ENCODE results near the gene EFCAB6.

The EFCAB6 gene

DNA sequence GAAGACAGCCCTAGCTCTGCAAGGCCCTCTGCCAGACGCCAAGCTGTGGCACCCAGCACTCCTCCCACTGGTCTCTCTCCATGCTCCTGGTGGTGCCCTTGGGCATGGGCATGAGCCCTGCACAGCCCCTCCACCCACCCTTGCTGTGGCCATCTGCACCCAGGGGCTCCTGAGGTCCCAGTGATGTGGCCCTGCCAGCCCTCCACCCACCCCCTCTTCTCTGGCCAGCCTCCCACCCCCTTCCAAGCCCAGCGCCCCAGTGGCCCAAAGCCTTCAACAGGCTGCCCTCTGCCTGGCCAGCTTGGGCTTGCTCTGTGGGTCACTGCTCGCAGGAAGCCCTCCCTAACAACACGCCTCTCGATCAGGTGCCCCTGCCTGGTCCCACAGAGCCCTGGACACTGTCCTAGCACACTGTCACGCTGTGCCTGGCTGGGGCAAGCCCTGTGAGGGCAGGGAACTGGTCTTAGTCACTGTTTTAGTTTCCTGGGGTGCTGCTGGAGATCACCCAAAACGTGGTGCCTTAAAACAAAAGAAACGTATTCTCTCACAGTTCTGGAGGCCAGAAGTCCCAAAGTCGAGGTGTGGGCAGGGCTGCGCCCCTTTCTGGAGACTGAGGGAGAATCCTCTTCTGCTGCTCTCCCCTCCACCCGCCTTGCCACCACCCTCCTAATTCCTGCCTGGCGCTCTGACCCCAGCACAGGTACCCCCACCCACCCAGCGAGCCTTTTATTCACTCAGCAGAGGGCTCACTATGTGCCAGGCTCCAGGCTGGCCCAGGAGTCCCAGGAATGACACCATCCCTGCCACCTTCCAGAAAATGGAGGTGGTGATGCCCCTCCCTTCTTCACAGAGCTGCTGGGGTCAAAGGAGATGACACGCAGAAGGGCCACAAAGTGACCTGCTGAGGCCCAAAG is 35.5 kb upstream of the EFCAB6 start:
- no peak overlapping the region for H4K8ac ChIP-seq (ENCODE audit: low read depth, low read length)
- H2AK5ac ChIP-seq (ENCODE audit: low read depth, low read length): peak overlapping the region; percentile 31
- H3K4ac ChIP-seq (ENCODE audit: low read length): no peak overlapping the region
- H3K79me1 ChIP-seq (ENCODE audit: low read depth, low read length): peaks cover 9% of the 10 kb centered on the region
- H3K4me1 ChIP-seq (ENCODE audit: control insufficient read depth in 2 of 2, insufficient read depth in 1 of 2, low read depth in 1 of 2, low read length in 2 of 2): peaks cover 0 to 3% of the 10 kb centered on the region in 2 donors
- H2BK12ac ChIP-seq (ENCODE audit: low read length): no peak overlapping the region
- H2BK5ac ChIP-seq (ENCODE audit: low read length): no peak overlapping the region
- no peak overlapping the region for H2AFZ ChIP-seq (ENCODE audit: low read length)
- no CpG with 5 or more reads among the region's 14 CpGs for WGBS, 2 donors (ENCODE audit: extremely low coverage in 2 of 2, insufficient read length in 2 of 2, insufficient replicate concordance in 1 of 2)
- H3K9me3 ChIP-seq (replicated peaks in 1 of 2; ENCODE audit: control insufficient read depth in 2 of 2, insufficient read depth in 1 of 2, low read depth in 1 of 2, low read length in 2 of 2): peaks cover 0 to 2% of the 10 kb centered on the region in 2 donors
- H3K27me3 ChIP-seq (ENCODE audit: control insufficient read depth in 3 of 3, insufficient read depth in 3 of 3, low read depth in 1 of 3, low read length in 3 of 3): no peaks in the 10 kb centered on the region
- peak overlapping the region; percentile 62 for H3K23ac ChIP-seq (ENCODE audit: low read depth, low read length, poor library complexity)
- no peak overlapping the region for H4K91ac ChIP-seq (ENCODE audit: low read depth, low read length, poor library complexity)
- H3K4me2 ChIP-seq (ENCODE audit: insufficient read depth, low read length, poor library complexity, severe bottlenecking): no peak overlapping the region
- H2BK15ac ChIP-seq (ENCODE audit: low read length): peak overlapping the region; percentile 27
- peak overlapping the region; percentile 83 for H3K9ac ChIP-seq (ENCODE audit: low read depth, low read length, poor library complexity)
- no peak overlapping the region for H3K18ac ChIP-seq (ENCODE audit: low read length)
- H3K36me3 ChIP-seq (replicated peaks in 1 of 2; ENCODE audit: control insufficient read depth in 2 of 2, insufficient read depth in 2 of 2, low read length in 2 of 2): no peaks in the 10 kb centered on the region
- no peak overlapping the region for H3K4me3 ChIP-seq (ENCODE audit: low read length in 2 of 2)
- no peak overlapping the region for H3K14ac ChIP-seq (ENCODE audit: low read length)
- no peak overlapping the region for H3K27ac ChIP-seq (replicated peaks; ENCODE audit: low read length)
- DNase-seq (ENCODE audit: low spot score): no peak
- no peak overlapping the region for H2BK120ac ChIP-seq (ENCODE audit: low read depth, low read length)

DNA sequence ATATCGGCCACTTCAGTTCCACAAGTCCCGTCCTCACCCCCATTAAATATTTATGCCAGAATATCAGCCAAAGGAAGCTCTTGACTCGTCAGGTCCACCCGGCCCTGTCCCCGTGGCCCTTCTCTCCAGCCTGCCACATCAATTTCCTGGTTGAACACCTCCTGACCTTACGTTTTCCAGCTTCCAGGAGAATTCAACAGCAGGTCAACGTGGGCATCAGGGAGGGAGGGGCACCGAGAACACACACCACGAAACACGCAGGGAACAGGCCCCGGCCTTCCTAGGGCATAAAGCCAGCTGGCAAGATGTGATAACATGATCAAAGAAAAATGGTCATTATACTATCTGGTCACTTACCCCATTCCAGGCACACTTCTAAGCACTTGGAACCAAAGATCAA is 34.9 kb upstream of the EFCAB6 start:
- Histone ChIP-seq H3K9me3 (replicated peaks in 1 of 2; ENCODE audit: control insufficient read depth in 2 of 2, insufficient read depth in 1 of 2, low read depth in 1 of 2, low read length in 2 of 2) (peaks cover 0 to 2% of the 10 kb centered on the region in 2 donors), H3K9ac (ENCODE audit: low read depth, low read length, poor library complexity) (no peak overlapping the region), H2AK5ac (ENCODE audit: low read depth, low read length) (no peak overlapping the region), H4K91ac (ENCODE audit: low read depth, low read length, poor library complexity) (no peak overlapping the region), H2AFZ (ENCODE audit: low read length) (no peak overlapping the region), H3K79me1 (ENCODE audit: low read depth, low read length) (peaks cover 9% of the 10 kb centered on the region), H2BK120ac (ENCODE audit: low read depth, low read length) (no peak overlapping the region), H3K4me2 (ENCODE audit: insufficient read depth, low read length, poor library complexity, severe bottlenecking) (no peak overlapping the region), H2BK5ac (ENCODE audit: low read length) (no peak overlapping the region), H3K23ac (ENCODE audit: low read depth, low read length, poor library complexity) (peak overlapping the region; percentile 62), H3K27me3 (ENCODE audit: control insufficient read depth in 3 of 3, insufficient read depth in 3 of 3, low read depth in 1 of 3, low read length in 3 of 3) (no peaks in the 10 kb centered on the region), H2BK15ac (ENCODE audit: low read length) (no peak overlapping the region), H3K4ac (ENCODE audit: low read length) (no peak overlapping the region), H3K18ac (ENCODE audit: low read length) (no peak overlapping the region), H2BK12ac (ENCODE audit: low read length) (no peak overlapping the region), H3K14ac (ENCODE audit: low read length) (no peak overlapping the region), H3K27ac (replicated peaks; ENCODE audit: low read length) (no peak overlapping the region), H3K36me3 (replicated peaks in 1 of 2; ENCODE audit: control insufficient read depth in 2 of 2, insufficient read depth in 2 of 2, low read length in 2 of 2) (no peaks in the 10 kb centered on the region), H4K8ac (ENCODE audit: low read depth, low read length) (no peak overlapping the region), H3K4me1 (ENCODE audit: control insufficient read depth in 2 of 2, insufficient read depth in 1 of 2, low read depth in 1 of 2, low read length in 2 of 2) (peaks cover 0 to 3% of the 10 kb centered on the region in 2 donors), H3K4me3 (ENCODE audit: low read length in 2 of 2) (no peak overlapping the region)
- no CpG with 5 or more reads among the region's 11 CpGs for WGBS, 2 donors (ENCODE audit: extremely low coverage in 2 of 2, insufficient read length in 2 of 2, insufficient replicate concordance in 1 of 2)
- no peak for DNase-seq (ENCODE audit: low spot score)

DNA sequence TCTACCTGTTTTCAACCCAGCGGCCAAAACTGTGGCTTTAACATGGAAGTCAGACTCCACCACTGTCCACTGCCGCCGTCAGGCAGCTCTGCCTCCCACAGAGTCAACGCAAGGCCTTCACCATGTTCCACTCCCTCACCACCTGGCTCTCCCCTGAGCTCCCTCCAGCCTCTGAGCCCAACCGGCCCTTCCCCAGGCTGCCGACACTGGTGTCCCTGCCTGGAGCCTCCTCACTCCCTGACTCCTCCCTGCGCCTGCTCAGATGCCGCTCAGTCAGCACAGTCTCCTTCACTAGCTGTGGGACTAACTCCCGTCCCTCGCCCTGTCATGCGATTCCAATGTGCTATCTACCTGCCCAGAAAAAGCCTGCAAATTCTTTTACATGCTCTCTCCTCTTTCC is 33.9 kb upstream of the EFCAB6 start:
- no peak overlapping the region for H3K4me3 ChIP-seq (ENCODE audit: low read length in 2 of 2)
- H3K23ac ChIP-seq (ENCODE audit: low read depth, low read length, poor library complexity): no peak overlapping the region
- H2AFZ ChIP-seq (ENCODE audit: low read length): no peak overlapping the region
- H3K9ac ChIP-seq (ENCODE audit: low read depth, low read length, poor library complexity): no peak overlapping the region
- H2BK15ac ChIP-seq (ENCODE audit: low read length): no peak overlapping the region
- H3K14ac ChIP-seq (ENCODE audit: low read length): no peak overlapping the region
- H3K4me2 ChIP-seq (ENCODE audit: insufficient read depth, low read length, poor library complexity, severe bottlenecking): no peak overlapping the region
- H2BK12ac ChIP-seq (ENCODE audit: low read length): no peak overlapping the region
- H3K27ac ChIP-seq (replicated peaks; ENCODE audit: low read length): no peak overlapping the region
- H3K9me3 ChIP-seq (replicated peaks in 1 of 2; ENCODE audit: control insufficient read depth in 2 of 2, insufficient read depth in 1 of 2, low read depth in 1 of 2, low read length in 2 of 2): peaks cover 0 to 2% of the 10 kb centered on the region in 2 donors
- H2BK120ac ChIP-seq (ENCODE audit: low read depth, low read length): no peak overlapping the region
- no peak overlapping the region for H4K91ac ChIP-seq (ENCODE audit: low read depth, low read length, poor library complexity)
- peaks cover 0 to 2% of the 10 kb centered on the region in 2 donors for H3K4me1 ChIP-seq (ENCODE audit: control insufficient read depth in 2 of 2, insufficient read depth in 1 of 2, low read depth in 1 of 2, low read length in 2 of 2)
- H3K79me1 ChIP-seq (ENCODE audit: low read depth, low read length): peaks cover 10% of the 10 kb centered on the region
- no peak for DNase-seq (ENCODE audit: low spot score)
- no peak overlapping the region for H2AK5ac ChIP-seq (ENCODE audit: low read depth, low read length)
- WGBS, 2 donors (ENCODE audit: extremely low coverage in 2 of 2, insufficient read length in 2 of 2, insufficient replicate concordance in 1 of 2): no CpG with 5 or more reads among the region's 11 CpGs
- H4K8ac ChIP-seq (ENCODE audit: low read depth, low read length): no peak overlapping the region
- no peak overlapping the region for H3K18ac ChIP-seq (ENCODE audit: low read length)
- no peaks in the 10 kb centered on the region for H3K36me3 ChIP-seq (replicated peaks in 1 of 2; ENCODE audit: control insufficient read depth in 2 of 2, insufficient read depth in 2 of 2, low read length in 2 of 2)
- H3K27me3 ChIP-seq (ENCODE audit: control insufficient read depth in 3 of 3, insufficient read depth in 3 of 3, low read depth in 1 of 3, low read length in 3 of 3): no peaks in the 10 kb centered on the region
- H3K4ac ChIP-seq (ENCODE audit: low read length): no peak overlapping the region
- H2BK5ac ChIP-seq (ENCODE audit: low read length): no peak overlapping the region

Data from neuronal stem cell (in vitro differentiated cells).